ENCODE data around the gene KMT5B.

The KMT5B gene

DNA sequence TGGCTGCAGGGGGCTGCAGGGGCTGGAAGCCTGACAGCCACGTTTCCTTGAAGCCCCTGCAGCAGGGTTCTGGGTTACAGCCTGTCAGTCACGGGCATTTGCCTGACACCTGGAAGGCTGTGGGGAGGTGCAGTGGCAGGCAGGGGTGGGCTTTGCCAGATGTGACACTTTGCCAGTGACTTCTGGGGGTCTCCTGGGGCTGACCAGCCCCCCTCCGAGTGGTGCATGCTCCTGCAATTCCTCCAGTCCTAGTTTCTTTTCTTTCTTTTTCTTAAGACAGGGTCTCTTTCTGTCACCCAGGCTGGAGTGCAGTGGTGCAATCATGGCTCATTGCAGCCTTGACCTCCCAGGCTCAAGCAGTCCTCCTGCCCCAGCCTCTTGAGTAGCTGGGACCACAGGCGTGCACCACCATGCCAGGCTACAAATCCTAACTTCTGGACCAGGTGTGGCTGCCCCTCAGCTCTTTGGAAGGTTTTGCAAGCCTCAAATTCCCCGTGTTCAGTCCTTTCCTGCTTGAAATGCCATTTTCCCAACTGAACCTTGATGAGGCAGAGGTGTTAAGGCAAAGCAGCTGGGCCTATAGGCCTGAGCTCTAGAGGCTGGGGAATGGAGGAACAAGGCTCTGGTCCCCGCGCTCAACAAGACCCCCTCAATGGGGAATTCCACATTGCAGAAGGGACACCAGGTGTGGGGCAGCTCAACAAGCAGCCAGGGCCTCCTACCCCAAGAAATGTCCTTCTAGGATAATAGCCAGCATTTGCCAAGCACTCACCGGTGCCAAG lies 71.7 kb downstream of the KMT5B start:
- no peak for DNase-seq (ENCODE audit: low read depth)
- TF ChIP-seq, protein P1, sequence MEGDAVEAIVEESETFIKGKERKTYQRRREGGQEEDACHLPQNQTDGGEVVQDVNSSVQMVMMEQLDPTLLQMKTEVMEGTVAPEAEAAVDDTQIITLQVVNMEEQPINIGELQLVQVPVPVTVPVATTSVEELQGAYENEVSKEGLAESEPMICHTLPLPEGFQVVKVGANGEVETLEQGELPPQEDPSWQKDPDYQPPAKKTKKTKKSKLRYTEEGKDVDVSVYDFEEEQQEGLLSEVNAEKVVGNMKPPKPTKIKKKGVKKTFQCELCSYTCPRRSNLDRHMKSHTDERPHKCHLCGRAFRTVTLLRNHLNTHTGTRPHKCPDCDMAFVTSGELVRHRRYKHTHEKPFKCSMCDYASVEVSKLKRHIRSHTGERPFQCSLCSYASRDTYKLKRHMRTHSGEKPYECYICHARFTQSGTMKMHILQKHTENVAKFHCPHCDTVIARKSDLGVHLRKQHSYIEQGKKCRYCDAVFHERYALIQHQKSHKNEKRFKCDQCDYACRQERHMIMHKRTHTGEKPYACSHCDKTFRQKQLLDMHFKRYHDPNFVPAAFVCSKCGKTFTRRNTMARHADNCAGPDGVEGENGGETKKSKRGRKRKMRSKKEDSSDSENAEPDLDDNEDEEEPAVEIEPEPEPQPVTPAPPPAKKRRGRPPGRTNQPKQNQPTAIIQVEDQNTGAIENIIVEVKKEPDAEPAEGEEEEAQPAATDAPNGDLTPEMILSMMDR (IDR thresholded peaks at IDR 0.05; ENCODE audit: insufficient read depth, low read depth, low read length, missing control alignments) = no peak
- H3K4me3 ChIP-seq (ENCODE audit: low read length) = no peak overlapping the region

DNA sequence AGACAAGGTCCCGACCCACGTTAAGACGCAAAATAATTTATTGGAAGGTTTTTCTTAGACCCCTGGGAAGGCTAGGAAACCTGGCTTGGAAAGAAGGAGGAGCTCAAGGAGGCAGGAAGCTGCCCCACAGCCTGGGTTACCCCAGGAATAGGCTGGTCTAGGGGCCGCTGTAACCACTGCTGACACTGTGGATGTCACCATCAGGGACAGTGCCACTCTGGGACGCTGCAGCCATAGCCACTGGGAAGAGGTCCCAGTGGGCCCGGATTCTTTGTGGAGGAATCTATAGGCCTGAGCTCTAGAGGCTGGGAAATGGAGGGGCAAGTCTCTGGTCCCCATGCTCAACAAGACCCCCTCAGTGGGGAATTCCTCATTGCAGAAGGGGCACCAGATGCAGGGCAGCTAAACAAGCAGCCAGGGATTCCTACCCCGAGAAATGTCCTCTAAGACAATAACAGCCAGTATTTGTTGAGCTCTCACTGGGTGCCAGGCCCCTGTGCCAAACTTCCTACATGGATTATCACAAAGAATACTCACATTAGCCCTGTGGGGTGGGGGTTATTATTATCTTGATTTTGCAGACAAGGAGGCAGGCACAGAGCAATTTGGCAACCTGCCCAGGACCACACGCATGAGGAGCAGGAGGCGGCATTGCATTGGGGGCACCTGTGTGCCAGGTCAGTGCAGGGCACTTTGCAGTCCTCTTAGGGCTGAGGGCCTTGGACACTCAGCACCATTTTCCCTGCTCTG lies 72.4 kb downstream of the KMT5B start:
- no peak for DNase-seq (ENCODE audit: low read depth)
- TF ChIP-seq, protein P1 (IDR thresholded peaks at IDR 0.05; ENCODE audit: insufficient read depth, low read depth, low read length, missing control alignments) = no peak
- H3K4me3 ChIP-seq (ENCODE audit: low read length) = no peak overlapping the region

DNA sequence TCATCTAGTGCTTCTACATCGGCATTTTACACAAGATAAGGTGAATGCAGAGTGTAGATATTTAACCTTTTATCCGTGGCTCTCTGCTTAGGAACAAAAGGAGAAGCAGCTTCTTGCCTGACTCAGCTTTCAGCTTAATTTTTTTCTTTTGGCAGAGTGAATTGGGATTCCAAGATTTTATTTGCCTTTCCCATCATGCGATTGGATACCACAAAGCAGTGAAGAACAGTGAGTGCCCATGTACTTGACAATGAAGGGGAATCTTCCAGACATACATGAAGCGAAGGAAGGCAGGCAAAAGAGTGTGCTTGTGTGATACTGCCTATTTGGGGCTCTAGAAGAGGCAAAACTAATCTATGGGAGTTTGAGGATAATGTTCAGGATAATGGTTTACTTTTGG lies 74.9 kb downstream of the KMT5B start:
- DNase-seq (ENCODE audit: low read depth) = no peak
- H3K4me3 ChIP-seq (ENCODE audit: low read length) = no peak overlapping the region
- TF ChIP-seq, protein P1 (IDR thresholded peaks at IDR 0.05; ENCODE audit: insufficient read depth, low read depth, low read length, missing control alignments) = no peak

DNA sequence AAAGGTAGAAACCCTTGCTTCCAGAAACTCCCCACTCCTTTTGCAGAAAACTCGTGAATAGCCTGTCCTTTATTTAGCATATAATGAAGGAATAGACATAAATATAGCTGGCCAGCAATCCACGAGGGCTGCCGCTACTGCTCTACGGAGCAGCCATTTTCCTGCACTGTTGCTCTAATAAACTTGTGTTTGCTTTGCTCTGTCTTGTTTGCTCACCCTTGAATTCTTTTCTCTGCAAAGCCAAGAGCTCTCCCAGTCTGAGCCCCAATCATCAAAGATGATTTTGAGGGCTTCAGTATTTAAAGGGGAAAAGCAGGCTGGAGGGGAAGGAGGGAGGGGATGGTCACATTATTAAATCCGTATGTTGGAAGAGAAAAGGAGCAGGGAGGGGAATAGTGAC lies 75.3 kb downstream of the KMT5B start:
- DNase-seq (ENCODE audit: low read depth) = no peak
- no peak overlapping the region for H3K4me3 ChIP-seq (ENCODE audit: low read length)
- TF ChIP-seq, protein P1 (IDR thresholded peaks at IDR 0.05; ENCODE audit: insufficient read depth, low read depth, low read length, missing control alignments) = no peak

DNA sequence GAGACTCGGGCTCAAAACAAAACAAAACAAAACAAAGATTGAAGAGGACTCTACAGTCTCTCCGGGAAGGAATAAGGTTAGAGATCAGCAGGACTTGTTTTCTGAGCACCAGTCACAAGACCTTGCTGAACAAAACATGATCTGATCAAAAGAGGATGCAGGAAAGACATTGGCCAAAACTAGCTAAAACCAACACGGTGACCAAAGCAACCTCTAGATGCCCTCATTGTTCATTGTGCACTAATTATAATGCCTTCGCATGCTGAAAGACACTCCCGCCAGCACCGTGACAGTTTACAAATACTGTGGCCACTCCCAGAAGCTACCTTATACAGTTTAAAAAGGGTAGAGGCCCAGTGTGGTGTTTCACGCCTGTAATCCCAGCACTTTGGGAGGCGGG lies 76.2 kb downstream of the KMT5B start:
- TF ChIP-seq, protein P1 (IDR thresholded peaks at IDR 0.05; ENCODE audit: insufficient read depth, low read depth, low read length, missing control alignments) = no peak
- H3K4me3 ChIP-seq (ENCODE audit: low read length) = no peak overlapping the region
- no peak for DNase-seq (ENCODE audit: low read depth)

DNA sequence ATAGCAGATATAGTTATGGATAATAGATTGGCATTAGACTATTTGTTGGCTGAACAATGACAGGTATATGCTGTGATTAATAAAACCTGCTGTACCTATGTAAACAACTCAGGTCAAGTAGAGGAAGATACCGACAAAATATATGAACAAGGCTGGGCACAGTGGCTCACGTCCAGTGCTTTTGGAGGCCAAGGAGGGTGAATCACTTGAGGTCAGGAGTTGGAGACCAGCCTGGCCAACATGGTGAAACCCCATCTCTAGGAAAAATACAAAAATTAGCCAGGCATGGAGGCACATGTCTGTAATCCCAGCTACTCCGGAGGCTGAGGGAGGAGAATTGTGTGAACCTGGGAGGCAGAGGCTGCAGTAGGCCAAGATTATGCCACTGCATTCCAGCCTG lies 77.9 kb downstream of the KMT5B start:
- TF ChIP-seq, protein P1 (IDR thresholded peaks at IDR 0.05; ENCODE audit: insufficient read depth, low read depth, low read length, missing control alignments) = no peak
- no peak for DNase-seq (ENCODE audit: low read depth)
- H3K4me3 ChIP-seq (ENCODE audit: low read length) = no peak overlapping the region

Measured in epithelial cell of esophagus (primary cell).